ENCODE results near the gene SPTB. TPM values are rescaled to one million over a fixed set of nuclear protein-coding genes. Genes with fewer than 3 reads are reported as not detected.

Gene SPTB
- total and polyA plus RNA-seq, 10 of the 15 experiments (the other 5 are each of a cell fraction or from before 2014, with no cell fraction given), result under 0.01 to 0.04 (median 0.02) TPM; not detected in 4

DNA sequence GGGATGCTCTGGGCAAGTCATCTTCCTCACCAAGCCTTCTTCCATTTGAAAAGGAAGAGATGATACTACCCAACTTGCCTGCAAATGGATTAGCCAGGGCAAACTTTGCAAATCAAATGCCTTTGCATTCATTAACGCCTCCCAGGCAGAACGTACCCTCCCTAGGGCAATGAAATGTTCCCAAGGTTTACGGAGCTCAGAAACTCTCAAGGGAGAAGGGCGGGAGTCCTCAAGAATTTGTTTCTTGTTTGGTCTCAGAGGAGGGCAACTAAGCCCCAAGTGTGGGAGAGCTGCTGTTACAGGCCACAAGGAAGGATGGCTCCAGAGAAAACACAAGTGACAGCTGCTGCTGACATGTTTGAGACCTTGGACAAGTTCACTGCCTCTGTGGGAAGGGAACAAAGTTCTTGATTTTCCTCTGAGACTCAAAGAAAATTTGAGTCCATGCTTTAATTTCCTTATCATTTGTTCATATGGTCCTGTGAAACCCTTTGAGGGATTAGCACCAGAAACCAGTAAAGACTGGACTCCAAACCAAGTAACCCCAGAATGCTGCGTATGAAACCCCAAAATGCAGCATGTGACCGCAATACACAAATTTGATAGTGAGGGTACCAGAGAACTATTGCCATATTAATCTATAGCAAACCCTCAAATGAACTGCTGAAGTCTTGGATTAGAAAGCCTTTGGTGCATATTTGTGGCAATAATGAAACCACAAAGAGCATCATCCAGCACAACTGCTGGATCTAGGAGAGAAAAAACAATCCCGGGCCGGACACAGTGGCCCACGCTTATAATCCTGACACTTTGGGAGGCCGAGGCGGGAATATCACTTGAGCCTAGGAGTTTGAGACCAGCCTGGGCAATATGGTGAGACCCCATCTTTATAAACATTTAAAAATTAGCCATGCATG is 22.9 kb downstream of the SPTB start (continued):
- TF ChIP-seq KDM1A (IDR thresholded peaks at IDR 0.05; ENCODE audit: borderline replicate concordance), result no peak

DNA sequence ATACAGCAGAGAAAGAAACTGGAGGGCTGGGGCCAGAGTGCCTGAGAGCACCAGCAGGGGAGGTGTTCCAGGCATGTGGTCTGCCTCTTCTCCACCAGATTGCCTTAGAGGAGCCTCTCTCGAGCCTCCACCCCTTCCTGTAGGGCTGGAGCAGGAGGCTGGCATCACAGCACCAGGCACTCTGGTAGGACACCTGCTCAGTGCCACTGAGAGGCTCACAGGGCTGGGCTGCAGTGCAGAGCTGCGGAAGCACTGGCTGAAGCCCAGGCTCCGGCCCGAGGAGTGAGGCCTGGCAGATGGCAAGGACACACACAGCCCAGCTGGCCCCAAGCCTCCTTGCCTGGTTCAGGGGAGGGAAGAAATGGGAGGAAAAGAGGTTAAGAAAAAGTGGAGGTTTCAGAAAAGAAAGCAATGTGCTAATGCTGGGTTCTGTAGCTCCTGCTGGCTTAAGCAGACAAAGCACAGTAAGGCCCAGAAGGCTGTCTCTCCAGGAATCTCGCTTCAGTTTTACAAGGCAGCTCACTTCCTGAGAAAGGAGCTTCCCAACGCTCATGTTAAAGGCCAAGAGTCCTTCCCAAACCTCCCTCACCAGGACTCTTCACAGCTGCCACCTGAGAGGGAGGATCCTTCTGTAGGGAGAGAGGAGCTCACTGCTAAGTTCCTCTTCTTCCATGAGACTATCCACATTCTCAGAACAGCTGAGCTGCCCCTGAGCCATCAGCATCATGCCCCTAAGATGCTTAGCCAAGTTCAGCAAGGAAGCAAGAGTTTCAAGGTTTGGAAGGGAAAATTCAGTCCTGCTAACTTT is 23.8 kb downstream of the SPTB start:
- in situ Hi-C loops (cut with MboI), result no loop called here
- Histone ChIP-seq H3K27me3 (replicated peaks in 1 of 2; ENCODE audit: control insufficient read depth in 2 of 2, insufficient read depth in 2 of 2, low read length in 1 of 2) (no peaks in the 10 kb centered on the region; a peak in 2 of 4 replicates), H3K4me1 (ENCODE audit: control insufficient read depth, insufficient read depth, low read length) (no peaks in the 10 kb centered on the region), H2AFZ (ENCODE audit: control insufficient read depth, low read depth, low read length) (no peak overlapping the region), H3K36me3 (ENCODE audit: control insufficient read depth in 2 of 2, insufficient read depth in 2 of 2, low read length in 1 of 2) (no peaks in the 10 kb centered on the region), H3K27ac (ENCODE audit: control insufficient read depth, insufficient read depth) (no peak overlapping the region), H4K20me1 (ENCODE audit: control insufficient read depth, insufficient read depth) (no peaks in the 10 kb centered on the region), H3K9ac (ENCODE audit: control insufficient read depth, insufficient read depth, low read length) (no peak overlapping the region), H3K79me2 (ENCODE audit: control insufficient read depth, insufficient read depth, low read length) (no peaks in the 10 kb centered on the region), H3K9me3 (replicated peaks; ENCODE audit: control insufficient read depth, insufficient read depth, low read length) (no peaks in the 10 kb centered on the region), H3K4me2 (ENCODE audit: control insufficient read depth, insufficient read depth) (no peak overlapping the region), H3K4me3 (no peak overlapping the region)
- intact Hi-C loops (cut with micrococcal nuclease; ENCODE audit: unreplicated experiment), result no loop called here
- ChIA-PET SMC1A (ENCODE audit: uncharacterized antibody, unreplicated experiment) (interaction anchor here (0.6 kb wide), 1 partner anchor 493 kb away, joined by 3 read pairs; no protein-coding TSS in a partner anchor), RAD21 (ENCODE audit: unreplicated experiment) (no interaction called here), POLR2A (no interaction called here), CTCF (interaction anchor here (1.0 to 1.2 kb wide), 2 partner anchors 12 to 35 kb away, joined by 3 read pairs; no protein-coding TSS in a partner anchor)
- TF ChIP-seq SUPT20H (IDR thresholded peaks at IDR 0.05; ENCODE audit: borderline replicate concordance, control insufficient read depth, low read depth, low read length), result no peak
- no peak for TF ChIP-seq ZNF207 (IDR thresholded peaks at IDR 0.05; ENCODE audit: borderline replicate concordance)
- TF ChIP-seq SMAD1 (IDR thresholded peaks at IDR 0.05; ENCODE audit: low read depth, partially characterized antibody), result no peak
- TF ChIP-seq SREBF2 (IDR thresholded peaks at IDR 0.05; ENCODE audit: low read length), result no peak
- no peak for TF ChIP-seq HDGF (IDR thresholded peaks at IDR 0.05)
- 32% methylated on average over 6 of the region's 6 CpGs for WGBS (ENCODE audit: insufficient coverage, insufficient replicate concordance, low lambda C conversion rate, missing lambda C conversion rate)
- no peak for DNase-seq (ENCODE audit: low read depth, low spot score)
- no peak for FAIRE-seq
- no peak for ATAC-seq
- BruUV-seq (replicated peaks), result no TSS peak
